ENCODE data around the gene R3HCC1L. TPM values are rescaled to one million over a fixed set of nuclear protein-coding genes. Genes with fewer than 3 reads are reported as not detected.

R3HCC1L gene
- polyA plus RNA-seq, 2 of the 4 experiments (the other 2 are of a cell fraction), result 11.0 to 15.2 TPM

DNA sequence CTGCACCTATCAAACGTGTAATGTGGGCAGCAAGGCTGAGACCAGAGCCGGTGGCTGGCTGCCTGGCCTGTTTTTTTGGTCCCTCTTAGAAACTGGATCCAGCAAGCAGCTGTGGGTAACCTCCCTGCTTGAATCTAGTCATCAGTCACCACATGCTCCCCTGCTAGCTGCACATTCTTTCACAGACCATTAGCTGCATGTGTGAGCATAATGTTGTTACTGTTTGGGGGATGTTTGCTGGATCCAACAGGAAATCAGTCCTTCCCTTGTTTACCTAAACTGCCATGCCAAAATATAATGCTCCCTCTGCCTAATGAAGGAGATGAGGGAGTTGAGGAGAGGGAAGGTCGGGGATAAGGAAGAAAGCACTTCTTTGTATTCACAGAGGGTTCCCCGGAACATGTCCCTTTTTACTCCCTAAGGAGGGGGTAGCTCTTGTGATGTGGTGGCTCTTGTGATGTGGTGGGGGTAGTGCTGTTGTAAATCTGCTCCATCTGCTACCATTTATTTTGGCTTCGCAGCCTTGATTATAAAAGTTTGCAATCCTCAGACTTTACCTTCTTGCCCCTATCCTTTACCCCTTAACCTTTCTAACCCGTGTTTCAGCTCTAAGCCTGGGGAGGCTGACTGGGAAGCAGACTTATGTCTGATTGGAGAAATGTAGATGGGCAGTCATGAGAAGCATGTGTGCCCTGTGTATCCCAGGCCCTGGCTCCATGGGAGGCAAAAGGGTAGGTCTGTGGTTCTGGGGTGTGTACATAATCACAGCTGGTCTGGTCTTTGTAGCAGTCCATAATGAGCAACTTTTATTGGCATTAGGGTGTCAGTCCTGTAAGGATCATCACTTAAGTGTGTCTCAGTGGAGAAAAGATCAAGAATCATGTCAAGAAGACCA lies 112.7 kb downstream of the R3HCC1L start:
- WGBS (ENCODE audit: missing lambda C conversion rate), result 84% methylated on average over 6 of the region's 6 CpGs
- CTCF ChIA-PET, result interaction anchor here (0.6 to 1.9 kb wide), 3 partner anchors 62 to 1040 kb away, joined by 3 to 12 read pairs (median 3); no protein-coding TSS in a partner anchor
- H3K4me1 ChIP-seq, result no peaks in the 10 kb centered on the region
- TF ChIP-seq NR3C1 (IDR thresholded peaks at IDR 0.05) (no peak), RARB (CRISPR knock-in tag; IDR thresholded peaks at IDR 0.05) (no peak), JUN (IDR thresholded peaks at IDR 0.05) (no peak), FOSB (CRISPR knock-in tag; IDR thresholded peaks at IDR 0.05) (no peak), MAZ (IDR thresholded peaks at IDR 0.05; ENCODE audit: borderline replicate concordance, low read depth, low read length) (no peak), BCL3 (IDR thresholded peaks at IDR 0.05) (no peak), TP53 (CRISPR knock-in tag; IDR thresholded peaks at IDR 0.05) (no peak), RNF2 (IDR thresholded peaks at IDR 0.05; ENCODE audit: borderline replicate concordance, low read depth) (no peak), RAD21 (conservative IDR thresholded peaks at IDR 0.05 in 1 of 2, IDR thresholded peaks at IDR 0.05 in 1 of 2) (no peak), SREBF2 (IDR thresholded peaks at IDR 0.05) (no peak)
- TF ChIP-seq, protein P1, sequence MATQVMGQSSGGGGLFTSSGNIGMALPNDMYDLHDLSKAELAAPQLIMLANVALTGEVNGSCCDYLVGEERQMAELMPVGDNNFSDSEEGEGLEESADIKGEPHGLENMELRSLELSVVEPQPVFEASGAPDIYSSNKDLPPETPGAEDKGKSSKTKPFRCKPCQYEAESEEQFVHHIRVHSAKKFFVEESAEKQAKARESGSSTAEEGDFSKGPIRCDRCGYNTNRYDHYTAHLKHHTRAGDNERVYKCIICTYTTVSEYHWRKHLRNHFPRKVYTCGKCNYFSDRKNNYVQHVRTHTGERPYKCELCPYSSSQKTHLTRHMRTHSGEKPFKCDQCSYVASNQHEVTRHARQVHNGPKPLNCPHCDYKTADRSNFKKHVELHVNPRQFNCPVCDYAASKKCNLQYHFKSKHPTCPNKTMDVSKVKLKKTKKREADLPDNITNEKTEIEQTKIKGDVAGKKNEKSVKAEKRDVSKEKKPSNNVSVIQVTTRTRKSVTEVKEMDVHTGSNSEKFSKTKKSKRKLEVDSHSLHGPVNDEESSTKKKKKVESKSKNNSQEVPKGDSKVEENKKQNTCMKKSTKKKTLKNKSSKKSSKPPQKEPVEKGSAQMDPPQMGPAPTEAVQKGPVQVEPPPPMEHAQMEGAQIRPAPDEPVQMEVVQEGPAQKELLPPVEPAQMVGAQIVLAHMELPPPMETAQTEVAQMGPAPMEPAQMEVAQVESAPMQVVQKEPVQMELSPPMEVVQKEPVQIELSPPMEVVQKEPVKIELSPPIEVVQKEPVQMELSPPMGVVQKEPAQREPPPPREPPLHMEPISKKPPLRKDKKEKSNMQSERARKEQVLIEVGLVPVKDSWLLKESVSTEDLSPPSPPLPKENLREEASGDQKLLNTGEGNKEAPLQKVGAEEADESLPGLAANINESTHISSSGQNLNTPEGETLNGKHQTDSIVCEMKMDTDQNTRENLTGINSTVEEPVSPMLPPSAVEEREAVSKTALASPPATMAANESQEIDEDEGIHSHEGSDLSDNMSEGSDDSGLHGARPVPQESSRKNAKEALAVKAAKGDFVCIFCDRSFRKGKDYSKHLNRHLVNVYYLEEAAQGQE (IDR thresholded peaks at IDR 0.05), result no peak
- TF ChIP-seq, protein P2, sequence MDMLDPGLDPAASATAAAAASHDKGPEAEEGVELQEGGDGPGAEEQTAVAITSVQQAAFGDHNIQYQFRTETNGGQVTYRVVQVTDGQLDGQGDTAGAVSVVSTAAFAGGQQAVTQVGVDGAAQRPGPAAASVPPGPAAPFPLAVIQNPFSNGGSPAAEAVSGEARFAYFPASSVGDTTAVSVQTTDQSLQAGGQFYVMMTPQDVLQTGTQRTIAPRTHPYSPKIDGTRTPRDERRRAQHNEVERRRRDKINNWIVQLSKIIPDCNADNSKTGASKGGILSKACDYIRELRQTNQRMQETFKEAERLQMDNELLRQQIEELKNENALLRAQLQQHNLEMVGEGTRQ (IDR thresholded peaks at IDR 0.05), result no peak
- H3K9me3 ChIP-seq, result no peaks in the 10 kb centered on the region
- DNase-seq (ENCODE audit: low read depth in 1 of 2, low spot score in 1 of 2) (no peak), ATAC-seq (no peak), FAIRE-seq (no peak)
- H3K4me3 ChIP-seq, result no peak overlapping the region
- no peak overlapping the region for H3K27ac ChIP-seq
- no peak overlapping the region for H3K4me2 ChIP-seq
- POLR2A ChIA-PET, result no interaction called here

- TF ChIP-seq HES2 (IDR thresholded peaks at IDR 0.05) (no peak), RAD21 (conservative IDR thresholded peaks at IDR 0.05 in 1 of 2, IDR thresholded peaks at IDR 0.05 in 1 of 2) (no peak)
- FAIRE-seq, result no peak
- ATAC-seq, result no peak
- no peak overlapping the region for H3K4me2 ChIP-seq
- DNase-seq (ENCODE audit: low read depth in 1 of 2, low spot score in 1 of 2), result no peak
- H3K4me1 ChIP-seq, result no peaks in the 10 kb centered on the region
- WGBS (ENCODE audit: missing lambda C conversion rate), result 83% methylated on average over 4 of the region's 4 CpGs
- ChIA-PET POLR2A (no interaction called here), CTCF (interaction anchor here (1.5 kb wide), 1 partner anchor 61 kb away, joined by 11 read pairs; no protein-coding TSS in a partner anchor)
- H3K27ac ChIP-seq, result no peak overlapping the region
- no peaks in the 10 kb centered on the region for H3K9me3 ChIP-seq
- no peak overlapping the region for H3K4me3 ChIP-seq
These were observed 113.6 kb downstream of the R3HCC1L start for GRCh38 chr10:98248018-98248417.

- no peak overlapping the region for H3K27ac ChIP-seq
- H3K4me2 ChIP-seq, result no peak overlapping the region
- no peaks in the 10 kb centered on the region for H3K9me3 ChIP-seq
- ChIA-PET POLR2A (no interaction called here), CTCF (interaction anchor here (1.5 kb wide), 1 partner anchor 60 kb away, joined by 11 read pairs; no protein-coding TSS in a partner anchor)
- ATAC-seq (no peak), FAIRE-seq (no peak), DNase-seq (ENCODE audit: low read depth in 1 of 2, low spot score in 1 of 2) (no peak)
- WGBS (ENCODE audit: missing lambda C conversion rate), result 90% methylated on average over 3 of the region's 3 CpGs
- no peaks in the 10 kb centered on the region for H3K4me1 ChIP-seq
- TF ChIP-seq HOXB13 (CRISPR knock-in tag; IDR thresholded peaks at IDR 0.05; ENCODE audit: low read depth) (no peak), ZC3H11A (IDR thresholded peaks at IDR 0.05) (no peak), HOXA7 (CRISPR knock-in tag; IDR thresholded peaks at IDR 0.05) (no peak), MAX (IDR thresholded peaks at IDR 0.05) (no peak), RNF2 (IDR thresholded peaks at IDR 0.05; ENCODE audit: borderline replicate concordance, low read depth) (no peak), TFCP2L1 (CRISPR knock-in tag; IDR thresholded peaks at IDR 0.05) (no peak), NR3C1 (IDR thresholded peaks at IDR 0.05) (no peak), CHD4 (IDR thresholded peaks at IDR 0.05; ENCODE audit: borderline replicate concordance) (no peak), CEBPB (IDR thresholded peaks at IDR 0.05) (no peak), HOXB5 (CRISPR knock-in tag; IDR thresholded peaks at IDR 0.05) (no peak), CBX8 (IDR thresholded peaks at IDR 0.05) (no peak), EHMT2 (IDR thresholded peaks at IDR 0.05; ENCODE audit: low read depth) (no peak), NPAS2 (CRISPR knock-in tag; IDR thresholded peaks at IDR 0.05; ENCODE audit: borderline replicate concordance) (no peak), CHD2 (IDR thresholded peaks at IDR 0.05; ENCODE audit: low read length, partially characterized antibody) (no peak), KDM5A (IDR thresholded peaks at IDR 0.05) (no peak), FOSB (CRISPR knock-in tag; IDR thresholded peaks at IDR 0.05) (no peak)
- H3K4me3 ChIP-seq, result no peak overlapping the region
These were observed 114.7 kb downstream of the R3HCC1L start for GRCh38 chr10:98249134-98249533.
